Omental fat pad (tissue), 4 donors: Measurements from ENCODE around the gene FCSK. TPM values are rescaled to one million over a fixed set of nuclear protein-coding genes. Genes with fewer than 3 reads are reported as not detected.

ENCODE experiments used
- ATAC-seq: fragments of 150-250 bp; one replicate; pipeline ENCODE4 v1.9.1; 2016; ENCODE audit warnings: mild to moderate bottlenecking, moderate library complexity; ENCODE audit not compliant: low FRiP score
- DNase-seq: peaks from one replicate; pipeline ENCODE4 v3.0.0-alpha.2; 2019; ENCODE audit warnings: low spot score
- CTCF ChIP-seq, 3 donors: fragments of 450-650 bp; IDR thresholded peaks; one replicate each; pipeline ENCODE4 v1.5.1; 2016 to 2017; ENCODE audit warnings: antibody characterized with exemption in 3 of 3, mild to moderate bottlenecking in 3 of 3, moderate library complexity in 2 of 3
- total RNA-seq, 4 donors: library from RNA; depleted of rRNA; stranded (reverse); fragments of >200 nt; gene quantifications; one replicate each; pipeline ENCODE4 v1.1.0, GENCODE V29; 2016

The FCSK gene
- total RNA-seq, 4 donors from 2014 or later: 7.3 to 17.3 (median 12.8) TPM

GRCh38 chr16:70482624-70483023 is 28.2 kb downstream of the FCSK start:
- TF ChIP-seq CTCF (IDR thresholded peaks at IDR 0.05): no peak
- DNase-seq: no peak
- ATAC-seq: no peak

- no peak for TF ChIP-seq CTCF (IDR thresholded peaks at IDR 0.05)
- DNase-seq: no peak
- no peak for ATAC-seq
Observed at GRCh38 chr16:70483426-70483825, 29.0 kb downstream of the FCSK start.

GRCh38 chr16:70484867-70485266 is 30.5 kb downstream of the FCSK start:
- DNase-seq: no peak
- no peak for ATAC-seq
- TF ChIP-seq CTCF (IDR thresholded peaks at IDR 0.05): no peak

- ATAC-seq (no peak), DNase-seq (no peak)
- TF ChIP-seq CTCF (IDR thresholded peaks at IDR 0.05): no peak
Observed at GRCh38 chr16:70490261-70490660, 35.9 kb downstream of the FCSK start.

GRCh38 chr16:70493802-70494201 is 39.4 kb downstream of the FCSK start:
- no peak for TF ChIP-seq CTCF (IDR thresholded peaks at IDR 0.05)
- DNase-seq (no peak), ATAC-seq (no peak)

- TF ChIP-seq CTCF (IDR thresholded peaks at IDR 0.05): no peak
- DNase-seq (no peak), ATAC-seq (no peak)
Observed at GRCh38 chr16:70494202-70494770, 39.9 kb downstream of the FCSK start.

- ATAC-seq: no peak
- DNase-seq: no peak
- no peak for TF ChIP-seq CTCF (IDR thresholded peaks at IDR 0.05)
Observed at GRCh38 chr16:70494777-70495176, 40.4 kb downstream of the FCSK start.
